Activated CD8-positive, alpha-beta memory T cell treated with anti-CD3 and anti-CD28 coated beads for 36 hours (primary cell): ENCODE results near the gene SRGAP3. TPM values are rescaled to one million over a fixed set of nuclear protein-coding genes. Genes with fewer than 3 reads are reported as not detected.
"Not testable (repeated sequence)": the region's sequence is repeated elsewhere in the genome, so short reads cannot be mapped to it uniquely, and the experiment has no call there.

Experiments used
- CTCF ChIA-PET: fragments of 350-600 bp; sonication (Branson Sonifier 250); formaldehyde crosslinking; loops from one replicate; lab custom pipeline; 2021; ENCODE audit warnings: antibody characterized with exemption; lab: Charles Lee
- POLR2A ChIA-PET: fragments of 350-600 bp; sonication (Branson Sonifier 250); formaldehyde crosslinking; loops from one replicate; lab custom pipeline; 2021; ENCODE audit warnings: antibody characterized with exemption; lab: Charles Lee
- total RNA-seq, 2 experiments: library from RNA; stranded (reverse); gene quantifications; one replicate each; pipeline ENCODE4 v1.2.3, GENCODE V29; 2021

The SRGAP3 gene
- total RNA-seq, 2 experiments from 2014 or later = 0.11 to 0.99 TPM

DNA sequence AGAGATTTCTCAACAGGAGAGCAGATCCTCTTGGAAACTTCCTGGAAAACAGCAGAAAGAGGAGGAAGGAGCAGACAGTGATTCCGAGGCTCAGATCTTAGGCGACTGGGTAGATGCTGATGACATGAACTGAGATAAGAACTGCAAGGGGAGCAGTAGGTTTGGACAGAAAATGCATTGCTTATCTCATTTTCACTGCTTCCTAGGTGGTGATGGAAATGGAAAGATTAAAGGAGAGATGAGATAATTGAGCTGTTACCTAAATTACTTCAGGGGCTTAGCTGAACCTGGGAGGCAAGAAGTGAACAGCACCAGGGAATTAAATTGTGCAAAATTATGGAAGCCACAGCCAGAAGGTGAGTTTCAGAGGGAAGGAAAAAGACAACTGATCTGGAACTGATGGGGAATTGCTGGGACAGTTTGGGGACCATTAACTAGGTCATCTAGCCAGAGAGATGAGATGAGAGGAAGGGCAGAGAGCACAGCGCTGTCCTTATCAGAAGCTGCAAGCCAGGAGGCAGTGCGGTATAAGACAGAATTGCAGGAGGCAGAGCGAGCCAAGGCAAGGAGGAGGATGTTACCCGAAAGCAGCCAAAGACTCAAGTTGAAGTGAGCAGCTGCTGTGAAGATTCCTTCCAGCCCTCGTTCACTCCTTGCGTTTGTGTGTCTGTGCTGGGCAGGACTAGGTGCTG, 140.4 kb downstream of the SRGAP3 start:
- ChIA-PET POLR2A (no interaction called here), CTCF (interaction anchor here (0.6 kb wide), 1 partner anchor 1692 kb away, joined by 4 read pairs; no protein-coding TSS in a partner anchor)

DNA sequence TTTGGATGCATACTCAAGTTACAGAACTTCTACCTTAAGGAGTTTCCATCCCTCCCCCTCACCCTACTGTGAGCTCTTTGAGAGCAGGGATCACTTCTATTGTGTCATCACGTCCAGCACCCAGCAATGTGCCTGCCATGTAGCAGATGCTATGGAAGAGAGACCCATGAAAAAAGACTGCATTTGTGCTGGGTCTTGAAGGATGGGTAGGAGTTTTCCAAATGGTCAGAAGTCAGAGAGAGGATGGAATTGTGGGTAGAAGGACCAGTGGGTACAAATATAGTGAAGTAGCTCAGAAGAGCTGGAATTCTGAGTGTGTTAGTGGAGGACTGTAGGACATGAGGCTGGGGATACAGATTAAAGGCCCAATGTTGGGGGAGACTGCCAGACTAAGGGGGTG, 141.7 kb downstream of the SRGAP3 start:
- ChIA-PET CTCF (interaction anchor here (1.4 kb wide), 1 partner anchor 195 kb away, joined by 3 read pairs; no protein-coding TSS in a partner anchor), POLR2A (no interaction called here)

DNA sequence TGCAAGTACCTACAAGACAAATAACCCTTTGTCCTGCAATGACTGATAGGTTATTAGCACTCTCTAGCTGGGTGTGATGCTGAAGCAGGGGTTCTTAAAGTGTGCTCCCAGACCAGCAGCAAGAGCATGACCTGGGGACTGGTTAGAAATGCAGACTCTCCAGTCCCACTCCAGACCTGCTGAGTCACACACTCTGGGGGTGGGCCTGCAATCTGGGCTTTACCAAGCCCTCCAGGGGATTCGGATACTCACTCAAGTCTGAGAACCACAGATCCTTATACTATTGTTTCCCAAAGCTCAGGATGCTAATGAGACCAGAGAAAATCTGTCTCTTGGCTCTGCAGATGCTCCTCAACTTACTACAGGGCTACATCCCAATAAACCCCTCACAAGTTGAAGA, 144.0 kb downstream of the SRGAP3 start:
- CTCF ChIA-PET = no interaction called here
- POLR2A ChIA-PET = no interaction called here

DNA sequence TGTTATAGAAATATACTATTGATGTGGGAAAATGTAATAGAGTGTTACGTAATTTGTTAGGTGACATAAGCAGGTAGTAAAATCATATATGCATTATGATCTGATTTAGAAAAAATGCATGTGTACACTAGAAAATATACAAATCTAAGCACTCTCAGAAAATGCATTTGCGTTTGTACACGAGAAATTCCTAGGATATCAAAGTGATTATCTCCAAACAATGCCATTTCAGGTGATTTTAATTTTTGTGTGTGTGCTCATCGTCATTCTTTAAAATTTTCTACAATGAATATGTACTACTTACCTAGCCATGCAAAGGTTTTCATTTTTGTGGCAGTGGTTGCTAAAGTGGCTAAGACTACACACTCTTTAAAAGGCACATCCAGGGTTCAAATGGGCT, 145.3 kb downstream of the SRGAP3 start:
- ChIA-PET POLR2A (no interaction called here), CTCF (no interaction called here)

DNA sequence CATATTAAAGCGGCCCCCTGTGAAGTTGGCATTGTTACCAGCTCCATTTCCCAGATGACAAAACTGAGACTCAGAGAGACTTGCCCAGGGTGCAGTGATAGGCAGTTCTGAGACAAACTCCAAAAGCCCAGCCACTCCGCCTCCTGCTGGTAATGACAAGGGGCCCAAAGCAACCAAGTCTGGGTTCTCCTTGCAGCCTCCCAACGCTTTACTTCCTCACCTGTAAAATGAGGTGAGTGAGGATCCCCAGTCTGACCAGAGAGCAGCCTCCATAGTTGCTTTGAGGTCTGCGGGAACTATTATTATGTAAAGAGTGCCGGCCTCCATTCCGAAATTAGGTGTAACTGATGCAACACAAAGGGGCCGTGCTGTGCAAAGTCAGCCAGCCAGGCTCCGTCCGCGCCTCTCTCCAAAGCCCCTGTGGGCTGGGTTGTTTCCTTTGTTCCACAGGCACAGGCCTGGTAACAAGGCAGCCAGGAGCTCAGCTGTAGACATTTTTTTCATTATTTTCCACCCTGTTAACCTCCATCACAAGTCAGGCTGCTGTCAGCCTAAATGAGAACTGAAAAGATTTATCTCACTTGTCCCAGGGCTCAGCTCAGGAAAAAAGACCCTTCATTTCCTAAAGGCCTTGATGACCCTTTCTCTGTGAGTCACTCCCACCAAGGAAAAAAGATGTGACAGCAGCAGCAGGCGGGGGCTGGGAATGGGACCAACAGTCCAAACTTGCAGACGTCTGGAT, 147.0 kb downstream of the SRGAP3 start:
- ChIA-PET POLR2A (no interaction called here), CTCF (no interaction called here)

DNA sequence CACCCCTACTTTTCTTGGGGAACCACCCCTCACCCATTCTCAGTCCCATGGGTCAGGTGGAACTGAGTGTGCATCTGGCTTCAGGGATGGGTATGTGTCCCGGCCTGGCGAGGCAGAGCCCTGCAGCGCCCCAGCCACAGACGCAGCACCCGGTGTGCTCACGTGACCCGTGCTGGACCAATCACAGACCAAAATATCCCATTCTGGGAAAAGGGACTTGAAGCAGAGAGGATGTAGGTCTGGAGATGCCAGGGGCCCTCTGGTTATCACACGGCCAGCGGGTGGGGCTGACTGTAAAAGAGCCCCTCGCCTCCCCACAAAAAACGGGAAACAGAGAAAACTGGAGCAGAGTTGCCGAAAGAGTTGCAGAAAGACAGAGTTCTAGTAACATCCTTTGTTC, 148.2 kb downstream of the SRGAP3 start:
- POLR2A ChIA-PET = no interaction called here
- CTCF ChIA-PET = no interaction called here

DNA sequence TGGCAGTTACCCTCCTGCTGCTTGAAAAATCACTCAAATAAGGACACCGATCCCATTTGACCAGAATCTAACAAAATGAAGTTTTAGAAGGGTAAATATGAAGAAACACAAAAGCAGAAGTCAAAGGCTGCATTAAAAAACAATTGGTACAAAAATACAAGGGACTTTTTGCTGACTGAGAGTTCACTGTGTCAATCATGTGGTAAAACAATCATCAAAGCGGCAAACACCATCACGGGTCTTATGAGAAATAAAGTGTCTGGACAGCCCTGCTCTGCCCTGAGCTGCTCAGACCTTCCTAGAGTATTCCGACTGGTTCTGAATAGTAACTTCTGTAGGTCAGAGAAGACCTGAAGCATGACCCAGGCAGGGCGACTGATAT, 148.9 kb downstream of the SRGAP3 start:
- ChIA-PET POLR2A (no interaction called here), CTCF (no interaction called here)

DNA sequence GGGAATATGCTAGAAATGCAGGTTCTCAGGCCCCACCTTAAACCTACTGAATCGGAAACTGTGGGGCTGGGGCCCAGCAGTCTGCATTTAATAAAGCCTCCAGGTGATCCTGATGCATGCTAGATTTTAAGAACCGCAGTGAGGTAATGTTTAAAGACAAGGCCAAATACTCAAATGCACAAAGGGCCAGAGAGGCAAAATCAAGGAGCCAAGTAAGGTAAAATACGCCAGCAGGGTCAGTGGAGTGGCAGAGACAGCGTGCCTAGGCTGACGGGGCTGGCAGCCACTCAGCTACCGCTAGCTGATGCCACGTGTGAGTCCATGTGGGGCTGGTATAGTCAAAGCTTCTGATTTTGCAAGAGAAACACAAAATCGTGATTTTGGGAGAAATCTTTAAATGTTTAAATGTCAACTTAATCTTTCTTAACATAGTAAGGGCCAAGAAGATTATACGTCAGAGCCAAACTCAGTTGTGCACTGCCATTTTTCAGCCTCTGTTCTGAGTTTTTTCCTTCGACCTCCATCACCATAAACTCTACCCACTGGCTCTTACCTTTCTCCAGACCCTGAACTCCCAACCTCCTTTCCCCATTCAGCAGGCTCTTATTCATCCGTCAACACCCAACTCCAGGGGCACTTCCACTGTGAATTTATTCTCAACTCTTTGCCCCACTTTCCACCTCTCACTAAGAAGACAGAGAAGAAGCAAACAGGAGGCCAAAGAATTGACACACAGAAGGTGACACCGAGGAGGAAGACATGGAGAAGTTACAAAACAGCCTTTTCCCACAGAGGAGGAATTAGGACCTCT, 149.5 kb downstream of the SRGAP3 start:
- CTCF ChIA-PET = no interaction called here
- POLR2A ChIA-PET = no interaction called here

DNA sequence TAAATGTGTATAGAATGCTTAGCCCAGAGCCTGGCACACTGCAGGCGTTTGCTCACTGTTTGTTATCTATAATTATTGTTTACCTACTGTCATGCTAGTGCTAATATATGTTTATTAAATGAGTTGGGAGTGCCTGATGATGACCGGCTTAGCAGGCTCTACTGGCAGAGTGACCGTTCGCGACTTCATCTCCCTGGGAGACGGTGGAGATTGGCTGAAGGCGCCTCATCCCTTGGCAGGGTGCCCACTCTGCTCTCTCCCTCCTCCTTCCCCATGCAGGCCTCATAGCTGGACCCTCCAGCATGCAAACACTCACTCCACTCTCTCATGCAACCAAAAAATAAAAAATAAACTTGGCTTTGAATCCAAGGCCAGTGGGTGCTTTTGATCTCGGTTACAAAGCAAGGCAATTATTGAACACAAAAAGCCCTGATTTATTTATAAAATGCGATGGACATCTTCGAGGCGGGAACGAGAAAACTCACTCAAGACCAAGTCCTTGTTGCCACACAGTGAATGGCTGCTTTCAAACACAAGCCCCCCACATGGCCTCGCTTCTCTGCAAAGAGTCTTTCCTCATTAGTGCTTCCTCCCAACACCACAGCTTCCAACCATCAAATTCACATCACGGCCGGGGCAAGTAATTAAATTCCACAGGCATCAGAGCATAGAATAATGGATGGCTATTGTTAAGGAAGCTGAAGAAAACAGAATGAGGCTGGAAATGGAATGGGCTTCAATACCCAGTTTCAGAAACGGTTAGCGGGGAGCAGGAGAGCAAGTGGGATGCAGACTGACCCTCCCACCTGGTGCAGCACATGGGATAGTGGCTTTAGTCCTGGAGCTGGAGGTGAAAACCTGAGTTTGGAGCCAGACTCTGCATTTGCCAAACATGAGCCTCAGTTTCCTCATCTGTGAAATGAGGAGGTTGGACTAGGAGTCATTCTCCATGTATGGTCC, 150.4 kb downstream of the SRGAP3 start:
- ChIA-PET POLR2A (no interaction called here), CTCF (no interaction called here)

DNA sequence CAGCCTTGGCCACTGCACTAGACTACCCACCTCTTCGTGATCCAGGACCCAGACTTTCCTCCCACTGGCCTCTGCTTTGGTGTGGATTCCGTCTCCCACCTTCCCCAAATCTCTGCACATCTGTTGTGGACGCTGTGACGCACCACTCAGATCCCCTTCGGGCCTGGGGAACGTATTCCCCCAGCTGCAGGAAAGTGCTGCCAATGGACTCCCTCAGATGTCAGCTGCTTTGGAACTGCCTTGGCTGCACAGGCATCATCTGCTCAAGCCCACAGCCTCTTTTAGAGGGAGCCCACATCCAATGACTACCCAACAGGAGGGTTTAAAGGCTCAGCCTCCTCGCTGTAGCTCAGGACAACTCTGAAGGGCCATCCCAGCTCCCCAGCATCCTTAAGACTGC, 152.0 kb downstream of the SRGAP3 start:
- CTCF ChIA-PET = interaction anchor here (0.6 kb wide), 1 partner anchor 1087 kb away, joined by 4 read pairs; no protein-coding TSS in a partner anchor
- POLR2A ChIA-PET = no interaction called here

DNA sequence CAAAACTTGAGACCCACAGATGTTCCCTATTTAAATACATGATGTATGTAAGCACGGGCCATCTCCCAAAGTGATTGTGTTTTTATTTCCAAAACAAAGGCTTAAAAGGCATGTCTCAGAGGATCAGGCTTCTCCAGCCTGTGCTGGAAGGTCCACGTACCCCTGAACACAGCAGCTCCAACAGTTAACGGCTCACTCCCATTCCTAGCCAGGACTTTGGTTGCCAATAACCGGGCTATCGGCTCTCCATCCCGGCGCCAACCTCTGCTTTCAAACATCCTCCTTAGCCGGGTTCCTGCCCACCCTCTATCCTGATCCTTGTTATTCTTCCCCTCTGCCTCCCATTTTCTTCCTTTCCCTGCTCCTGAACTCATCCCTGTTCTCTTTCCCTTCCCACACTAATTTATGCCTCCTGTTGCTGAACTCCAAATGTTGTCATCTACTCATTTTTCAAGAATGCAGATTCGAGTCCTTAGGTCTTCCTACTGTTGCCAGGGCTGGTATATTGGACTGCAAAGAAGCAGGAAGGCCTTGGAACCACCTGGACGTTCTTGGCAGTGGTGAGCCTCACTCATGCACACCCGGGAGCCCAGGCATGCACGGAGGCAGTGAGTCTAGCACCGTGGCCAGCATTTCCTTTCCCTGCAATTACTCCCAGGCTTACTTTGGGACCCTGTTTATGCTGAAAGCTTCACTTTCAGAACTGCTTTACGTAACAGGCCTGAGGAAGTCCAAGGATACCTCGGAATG, 157.8 kb downstream of the SRGAP3 start:
- ChIA-PET CTCF (no interaction called here), POLR2A (no interaction called here)

DNA sequence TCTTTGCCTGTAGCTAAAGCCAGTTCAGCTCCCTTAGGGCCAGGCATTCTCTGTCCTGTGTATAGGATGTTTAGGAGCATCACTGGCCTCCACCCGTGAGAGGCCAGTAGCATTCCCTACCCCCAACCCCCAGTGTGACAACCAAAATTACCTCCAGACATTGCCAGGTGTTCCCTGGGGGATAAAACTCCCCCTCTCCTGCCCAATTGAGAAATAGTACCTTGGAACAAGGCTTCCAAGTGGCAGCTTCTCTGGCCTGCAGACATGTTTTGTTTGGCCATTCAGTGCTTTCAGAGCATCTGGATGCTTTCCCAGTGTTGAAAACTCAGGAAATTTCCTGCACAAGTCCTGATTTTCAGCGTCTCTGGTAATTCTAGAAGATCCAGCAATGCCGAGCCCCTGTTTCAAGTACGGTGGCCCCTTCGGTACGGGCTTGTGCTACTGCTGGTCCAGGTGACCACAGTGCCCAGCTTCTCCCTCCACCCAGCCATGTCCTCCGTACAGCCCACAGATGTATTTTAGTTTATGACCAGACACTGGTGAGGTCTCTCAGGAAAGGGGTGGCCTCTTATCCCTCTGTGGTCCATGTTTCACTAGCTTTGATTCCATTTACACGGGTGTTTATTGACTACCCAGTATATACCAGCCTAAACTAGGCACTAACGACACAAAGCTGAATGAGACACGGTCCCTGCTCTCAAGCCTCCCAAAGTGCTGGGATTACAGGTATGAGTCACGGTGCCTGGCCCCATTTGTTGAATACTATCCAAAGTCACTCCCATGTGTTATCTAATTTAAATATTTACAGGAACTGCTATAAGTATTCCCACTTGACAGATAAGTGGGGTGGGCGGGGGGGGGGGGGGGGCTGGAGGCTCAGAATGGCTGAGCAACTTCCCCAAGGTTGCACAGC, 160.7 kb downstream of the SRGAP3 start:
- CTCF ChIA-PET = no interaction called here
- POLR2A ChIA-PET = no interaction called here

DNA sequence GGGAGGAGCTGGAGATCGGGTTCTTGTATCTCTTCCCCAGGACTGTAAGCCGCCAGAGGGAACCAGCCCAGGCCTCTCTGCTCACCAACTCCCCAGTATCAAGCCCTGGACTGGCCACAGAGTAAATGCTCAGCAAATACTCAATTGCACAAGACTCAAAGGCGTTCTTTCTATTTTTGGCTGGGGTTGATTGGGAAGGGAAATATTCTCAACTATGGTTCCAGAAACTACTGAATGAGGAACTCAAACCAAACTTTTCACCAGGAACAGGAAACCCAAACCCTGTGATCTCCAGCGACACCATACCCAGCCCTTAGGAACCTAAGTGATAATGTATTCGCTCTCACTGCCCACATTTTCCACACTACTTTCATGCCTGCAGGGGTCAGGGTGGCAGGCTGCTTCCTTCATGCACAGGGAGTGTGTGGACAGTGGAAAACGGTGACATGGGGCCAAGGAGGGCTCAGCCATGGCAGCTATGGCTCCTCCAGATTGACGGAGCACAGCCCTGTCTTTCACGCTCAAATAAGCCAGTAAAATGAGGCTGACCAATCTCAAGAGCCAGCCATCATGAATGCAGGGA, 161.5 kb downstream of the SRGAP3 start:
- CTCF ChIA-PET = no interaction called here
- POLR2A ChIA-PET = no interaction called here

DNA sequence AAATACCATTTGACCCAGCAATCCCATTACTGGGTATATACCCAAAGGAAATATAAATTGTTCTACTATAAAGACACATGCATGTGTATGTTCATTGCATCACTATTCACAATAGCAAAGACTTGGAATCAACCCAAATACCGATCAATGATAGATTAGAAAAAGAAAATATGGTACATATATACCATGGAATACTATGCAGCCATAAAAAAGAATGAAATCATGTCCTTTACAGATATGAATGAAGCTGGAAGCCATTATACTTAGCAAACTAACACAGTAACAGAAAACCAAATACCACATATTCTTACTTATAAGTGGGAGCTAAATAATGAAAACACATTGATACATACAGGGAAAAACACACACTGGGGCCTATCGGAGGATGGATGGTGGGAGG, 164.0 kb downstream of the SRGAP3 start:
- CTCF ChIA-PET, POLR2A ChIA-PET: not testable (repeated sequence)

DNA sequence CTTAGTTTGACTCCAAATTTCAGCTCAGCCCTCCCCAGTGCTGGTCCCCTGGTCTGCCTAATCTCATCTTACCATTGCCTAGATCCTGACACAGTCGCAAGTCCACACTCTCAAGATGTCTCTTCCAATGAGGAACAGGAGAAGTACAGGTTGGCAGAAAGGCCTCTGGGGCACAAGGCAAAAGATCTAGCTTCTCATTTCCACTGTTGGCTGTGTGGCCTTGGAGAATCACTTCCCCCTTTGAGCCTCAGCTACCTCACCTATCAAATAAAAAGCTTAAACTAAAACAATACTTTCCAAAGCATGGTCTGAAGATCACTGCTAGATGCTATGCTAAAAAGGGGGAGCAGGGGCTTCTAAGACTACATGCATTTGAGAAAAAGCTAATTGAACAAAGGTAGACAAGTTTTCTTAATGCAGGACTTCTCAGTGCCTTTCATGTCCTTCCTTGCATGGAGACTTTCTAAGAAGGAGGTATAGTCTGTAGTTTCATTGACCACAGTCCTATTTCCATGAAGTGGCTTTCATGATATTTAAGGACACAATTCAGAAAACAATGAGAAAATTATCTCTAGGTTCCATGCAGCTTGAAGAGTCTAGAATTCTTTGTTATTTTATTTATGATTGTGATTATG, 168.1 kb downstream of the SRGAP3 start:
- POLR2A ChIA-PET = no interaction called here
- CTCF ChIA-PET = no interaction called here

DNA sequence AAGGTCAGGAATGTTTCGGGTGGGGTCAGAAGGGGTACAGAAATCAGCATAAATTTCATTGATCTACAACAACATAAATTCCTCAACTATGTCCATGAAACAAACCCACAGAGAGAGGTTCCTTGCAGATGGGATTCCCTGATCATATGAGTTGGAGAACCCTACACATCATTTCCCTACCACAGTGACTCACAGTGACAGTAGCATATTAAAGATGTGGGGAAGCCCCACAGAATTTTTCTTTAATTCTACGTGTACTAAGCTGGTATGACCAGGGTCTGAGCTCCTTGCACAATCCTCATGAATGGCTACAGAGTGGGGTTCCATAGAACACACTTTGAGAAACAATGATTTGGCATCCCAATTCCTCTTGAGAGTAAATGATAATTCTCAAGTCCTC, 169.3 kb downstream of the SRGAP3 start:
- POLR2A ChIA-PET = no interaction called here
- CTCF ChIA-PET = interaction anchor here (0.6 kb wide), 1 partner anchor 20 kb away, joined by 3 read pairs; no protein-coding TSS in a partner anchor

DNA sequence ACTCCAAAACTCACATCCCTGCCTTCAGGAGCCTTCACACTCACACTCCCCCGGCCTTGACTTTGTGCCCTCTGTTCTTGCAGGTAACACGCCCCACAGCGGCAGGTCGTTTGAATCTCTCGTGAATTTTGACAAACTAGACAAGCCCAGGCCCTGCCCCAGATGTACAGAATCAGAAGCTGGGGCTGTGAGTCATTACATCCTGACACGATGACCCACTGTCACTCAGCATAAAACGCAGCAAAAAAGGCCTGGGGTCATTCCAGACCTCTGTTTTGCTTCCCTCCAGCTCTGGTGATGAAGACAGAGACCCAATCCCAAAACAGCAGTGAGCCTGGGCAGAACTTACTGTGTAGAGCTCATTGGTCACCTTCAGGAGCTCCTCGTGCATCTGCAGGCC, 169.8 kb downstream of the SRGAP3 start:
- ChIA-PET CTCF (interaction anchor here (0.6 kb wide), 1 partner anchor 20 kb away, joined by 3 read pairs; no protein-coding TSS in a partner anchor), POLR2A (no interaction called here)
